GM12874 (cell line): Measurements from ENCODE around the gene NDST4.

ENCODE experiments used
- TF ChIP-seq, protein P1 (sequence below): IDR thresholded peaks from 2 replicates; pipeline ENCODE4 v1.5.1; 2011; ENCODE audit warnings: low read depth, mild to moderate bottlenecking, control low read depth, low read length, moderate library complexity; ENCODE audit not compliant: insufficient read depth

NDST4 gene

DNA sequence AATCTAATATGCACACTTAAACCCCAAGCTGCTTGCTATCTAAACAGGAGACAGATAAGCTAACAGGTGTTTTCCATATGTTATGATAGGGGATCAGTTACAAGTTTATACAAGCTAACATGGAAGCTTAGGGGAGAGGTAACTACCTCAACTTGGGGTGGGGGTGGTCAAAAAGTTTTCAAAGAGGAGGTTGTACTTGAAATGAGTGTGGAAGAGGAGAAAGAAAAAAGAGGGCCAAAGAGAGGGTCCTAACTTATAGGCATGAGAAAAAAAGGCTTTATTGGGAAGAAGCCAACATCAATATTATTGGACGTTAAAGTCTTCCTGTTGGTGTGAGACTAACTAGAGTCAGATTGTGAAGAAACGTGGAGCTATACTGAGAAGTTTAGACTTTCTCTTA is 205.9 kb downstream of the NDST4 start:
- TF ChIP-seq, protein P1, sequence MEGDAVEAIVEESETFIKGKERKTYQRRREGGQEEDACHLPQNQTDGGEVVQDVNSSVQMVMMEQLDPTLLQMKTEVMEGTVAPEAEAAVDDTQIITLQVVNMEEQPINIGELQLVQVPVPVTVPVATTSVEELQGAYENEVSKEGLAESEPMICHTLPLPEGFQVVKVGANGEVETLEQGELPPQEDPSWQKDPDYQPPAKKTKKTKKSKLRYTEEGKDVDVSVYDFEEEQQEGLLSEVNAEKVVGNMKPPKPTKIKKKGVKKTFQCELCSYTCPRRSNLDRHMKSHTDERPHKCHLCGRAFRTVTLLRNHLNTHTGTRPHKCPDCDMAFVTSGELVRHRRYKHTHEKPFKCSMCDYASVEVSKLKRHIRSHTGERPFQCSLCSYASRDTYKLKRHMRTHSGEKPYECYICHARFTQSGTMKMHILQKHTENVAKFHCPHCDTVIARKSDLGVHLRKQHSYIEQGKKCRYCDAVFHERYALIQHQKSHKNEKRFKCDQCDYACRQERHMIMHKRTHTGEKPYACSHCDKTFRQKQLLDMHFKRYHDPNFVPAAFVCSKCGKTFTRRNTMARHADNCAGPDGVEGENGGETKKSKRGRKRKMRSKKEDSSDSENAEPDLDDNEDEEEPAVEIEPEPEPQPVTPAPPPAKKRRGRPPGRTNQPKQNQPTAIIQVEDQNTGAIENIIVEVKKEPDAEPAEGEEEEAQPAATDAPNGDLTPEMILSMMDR, result no peak

DNA sequence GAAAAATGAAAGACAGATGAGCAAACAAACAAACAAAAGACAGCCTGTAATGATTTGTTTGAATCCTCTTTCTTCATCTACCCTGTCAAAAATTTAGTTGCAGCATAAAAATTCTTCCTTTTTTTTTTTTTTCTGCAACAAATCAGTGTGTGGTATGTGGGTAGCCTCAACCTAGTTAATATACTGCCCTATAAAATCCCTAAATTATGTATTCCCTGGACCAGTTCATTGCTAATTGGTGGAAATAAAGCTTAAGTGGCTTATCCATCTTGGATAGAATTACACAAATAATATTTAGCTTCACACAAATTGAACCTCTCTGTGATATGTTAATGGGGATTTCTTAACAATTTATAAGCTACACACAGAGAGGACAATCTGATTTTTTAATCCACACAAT is 208.4 kb downstream of the NDST4 start:
- TF ChIP-seq, protein P1, result no peak

DNA sequence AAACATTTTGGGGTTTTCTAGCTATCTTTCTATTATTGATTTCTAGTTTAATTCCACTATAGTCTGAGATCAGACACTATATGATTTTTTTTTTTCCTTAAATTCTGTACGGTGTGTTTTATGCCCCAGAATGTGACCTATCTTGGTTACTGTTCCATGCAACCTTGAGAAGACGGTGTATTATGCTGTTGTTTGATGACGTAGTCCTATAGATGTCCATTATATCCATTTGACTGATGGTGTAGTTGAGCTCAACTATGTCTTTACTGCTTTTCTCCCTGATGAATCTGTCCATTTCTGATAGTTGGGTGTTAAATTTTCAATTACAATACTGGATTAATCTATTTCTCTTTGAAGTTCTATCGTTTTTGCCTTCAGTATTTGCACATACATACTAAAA is 212.5 kb downstream of the NDST4 start:
- TF ChIP-seq, protein P1, result no peak

DNA sequence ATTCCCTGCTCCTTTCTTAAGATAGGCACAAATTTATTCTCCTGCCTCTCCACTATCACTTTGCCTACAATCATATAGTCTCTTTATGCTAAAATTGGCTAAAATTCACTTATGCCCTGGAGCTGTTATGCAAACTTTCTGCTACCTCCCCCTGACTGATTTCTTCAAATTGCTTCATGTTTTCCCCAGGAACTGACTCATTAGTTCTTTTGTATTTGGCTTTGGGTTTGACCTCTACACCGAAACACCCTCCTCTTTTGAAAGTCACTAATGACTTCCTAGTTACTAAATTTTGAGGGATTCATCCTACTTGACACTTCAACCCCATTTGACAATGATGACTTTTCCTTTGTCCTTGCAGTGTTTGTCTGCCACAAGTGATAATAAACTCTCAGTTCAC is 222.6 kb downstream of the NDST4 start:
- TF ChIP-seq, protein P1, result no peak

DNA sequence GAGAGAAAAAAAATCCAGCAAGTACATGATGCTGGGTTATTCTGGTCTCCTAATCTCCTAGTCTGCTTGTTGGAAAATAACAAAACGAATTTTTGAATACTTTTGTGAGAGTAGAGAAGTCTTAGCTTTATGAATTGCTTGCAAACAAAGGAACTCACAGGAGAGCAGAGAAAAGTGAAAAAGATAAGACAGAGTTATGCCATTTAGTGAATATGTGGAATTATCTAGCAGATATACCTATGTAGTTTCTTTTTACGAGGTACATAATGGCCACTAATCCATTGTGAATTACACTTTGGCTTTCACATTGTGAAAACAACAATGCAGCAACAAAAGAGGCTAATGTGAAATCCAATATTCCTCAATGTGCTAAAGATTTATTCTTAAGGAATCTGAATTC is 226.7 kb downstream of the NDST4 start:
- TF ChIP-seq, protein P1, result no peak

DNA sequence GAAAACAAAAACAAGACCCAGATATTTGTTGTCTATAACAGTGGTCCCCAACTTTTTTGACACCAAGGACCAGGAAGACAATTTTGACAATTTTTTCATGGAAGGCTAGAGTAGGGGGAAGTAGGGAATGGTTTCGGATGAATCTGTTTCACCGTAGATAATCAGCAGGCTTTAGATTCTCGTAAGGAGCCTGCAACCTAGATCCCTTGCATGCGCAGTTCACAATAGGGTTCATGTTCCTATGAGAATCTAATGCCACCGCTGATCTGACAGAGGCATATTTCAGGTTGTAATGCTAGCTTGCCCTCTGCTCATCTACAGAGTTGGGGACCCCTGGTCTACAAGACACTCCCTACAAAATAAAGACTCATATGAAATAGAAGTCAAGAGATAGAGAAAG is 229.8 kb downstream of the NDST4 start:
- TF ChIP-seq, protein P1, result no peak

DNA sequence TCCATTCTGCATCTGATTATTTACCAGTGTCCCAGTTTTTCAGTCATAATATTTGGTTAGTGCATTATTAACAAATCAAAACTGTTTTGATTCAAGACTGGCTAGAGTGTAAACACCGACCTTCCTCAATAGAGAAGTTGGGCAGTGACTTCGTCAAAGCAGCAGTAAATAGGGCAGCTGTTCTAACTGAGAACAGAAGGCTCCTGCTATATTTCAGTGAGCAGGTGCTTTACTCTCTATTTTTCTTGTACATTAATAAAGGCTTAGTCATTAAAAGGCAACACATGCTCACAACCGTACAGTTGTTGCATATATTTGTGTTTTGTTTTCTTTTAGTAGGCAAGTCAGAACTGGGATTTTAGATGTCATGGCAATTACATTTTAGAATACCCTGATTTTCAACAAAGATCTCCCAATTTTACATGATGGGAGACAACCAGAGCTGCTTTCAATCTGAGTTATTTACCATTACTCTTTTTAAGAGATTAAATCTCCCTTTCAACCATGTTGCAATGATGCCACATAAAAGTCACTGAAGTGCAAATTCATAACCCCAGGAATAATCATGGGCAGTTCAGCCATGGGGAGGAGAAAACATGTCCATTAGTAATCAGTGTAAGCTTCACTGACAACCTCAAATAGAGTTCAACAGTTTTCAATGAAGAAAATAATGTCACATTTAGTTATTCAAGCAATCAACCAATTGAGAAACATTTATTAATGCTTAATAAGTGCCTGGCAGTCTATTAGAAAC is 233.3 kb downstream of the NDST4 start:
- TF ChIP-seq, protein P1, result no peak
